Skin epidermis (tissue), 12 donors: Measurements from ENCODE around the gene UQCRHL.
"Not testable (repeated sequence)": the region's sequence is repeated elsewhere in the genome, so short reads cannot be mapped to it uniquely, and the experiment has no call there.

Source experiments
- H3K27ac ChIP-seq, 21 experiments: fragments of 200-600 bp; sonication (generic) in 11 of 21; one replicate each; pipeline ENCODE4 v1.5.0; 2020; ENCODE audit warnings: mild to moderate bottlenecking in 3 of 21, inconsistent platforms in 2 of 21, moderate library complexity in 2 of 21
- H3K4me3 ChIP-seq, 7 experiments: fragments of 200-600 bp; sonication (generic) in 2 of 7; one replicate each; pipeline ENCODE4 v1.5.0; 2020; ENCODE audit warnings: inconsistent platforms in 2 of 7, mild to moderate bottlenecking in 2 of 7, moderate library complexity in 1 of 7

UQCRHL gene

GRCh38 chr1:15807549-15807948, at the start of gene UQCRHL:
UQCRHL (minus strand) TSS chr1:15807649; CDS start chr1:15807649, 0 bp downstream.
- not testable (repeated sequence) for H3K4me3 ChIP-seq, H3K27ac ChIP-seq

- Histone ChIP-seq H3K4me3 (no peak overlapping the region), H3K27ac (no peak overlapping the region)
Observed at GRCh38 chr1:15856888-15857287, 49.4 kb upstream of the UQCRHL start.

- Histone ChIP-seq H3K27ac (no peak overlapping the region), H3K4me3 (no peak overlapping the region)
Observed at GRCh38 chr1:15852828-15853302, 45.4 kb upstream of the UQCRHL start.

- H3K27ac ChIP-seq: peak overlapping the region in 2 of 21 experiments; percentile 15
- H3K4me3 ChIP-seq: no peak overlapping the region
Observed at GRCh38 chr1:15852036-15852827, 44.8 kb upstream of the UQCRHL start.

- Histone ChIP-seq H3K27ac (peak overlapping the region in 5 of 21 experiments; percentile 15 to 94 (median 20)), H3K4me3 (no peak overlapping the region)
Observed at GRCh38 chr1:15851210-15852035, 44.0 kb upstream of the UQCRHL start.

- Histone ChIP-seq H3K27ac (peak overlapping the region in 17 of 21 experiments; percentile 20 to 98 (median 93)), H3K4me3 (peak overlapping the region; percentile 55 to 96 (median 72))
Observed at GRCh38 chr1:15850471-15851001, 43.1 kb upstream of the UQCRHL start.

GRCh38 chr1:15849775-15850324, 42.4 kb upstream of the UQCRHL start:
- Histone ChIP-seq H3K27ac (peak overlapping the region; percentile 35 to 98 (median 93)), H3K4me3 (peak overlapping the region; percentile 55 to 96 (median 72))

- Histone ChIP-seq H3K27ac (peak overlapping the region; percentile 83 to 98 (median 93)), H3K4me3 (peak overlapping the region; percentile 55 to 96 (median 72))
Observed at GRCh38 chr1:15848929-15849774, 41.7 kb upstream of the UQCRHL start.

GRCh38 chr1:15848143-15848928, 40.9 kb upstream of the UQCRHL start:
- Histone ChIP-seq H3K4me3 (peak overlapping the region; percentile 55 to 96 (median 72)), H3K27ac (peak overlapping the region; percentile 83 to 98 (median 93))

- H3K4me3 ChIP-seq: peak overlapping the region; percentile 55 to 96 (median 72)
- H3K27ac ChIP-seq: peak overlapping the region; percentile 83 to 98 (median 93)
Observed at GRCh38 chr1:15847893-15848142, 40.4 kb upstream of the UQCRHL start.

GRCh38 chr1:15847100-15847892, 39.8 kb upstream of the UQCRHL start, which contains the start of gene SPEN:
SPEN (plus strand) TSS chr1:15847707; CDS start chr1:15848068, 361 bp downstream.
- Histone ChIP-seq H3K4me3 (peak within 1 kb of the TSS; percentile 55 to 96 (median 72)), H3K27ac (peak within 1 kb of the TSS; percentile 83 to 98 (median 93))

- peak overlapping the region in 1 of 7 experiments; percentile 89 for H3K4me3 ChIP-seq
- H3K27ac ChIP-seq: not testable (repeated sequence)
Observed at GRCh38 chr1:15846056-15846455, 38.6 kb upstream of the UQCRHL start.

GRCh38 chr1:15843826-15844572, 36.5 kb upstream of the UQCRHL start:
- Histone ChIP-seq H3K27ac (peak overlapping the region in 3 of 21 experiments; percentile 4 to 45 (median 33)), H3K4me3 (no peak overlapping the region)

GRCh38 chr1:15838721-15839120, 31.3 kb upstream of the UQCRHL start:
- H3K27ac ChIP-seq: peak overlapping the region in 1 of 21 experiments; percentile 18
- H3K4me3 ChIP-seq: no peak overlapping the region

- Histone ChIP-seq H3K4me3 (peak overlapping the region in 3 of 7 experiments; percentile 22 to 65 (median 24)), H3K27ac (peak overlapping the region in 10 of 21 experiments; percentile 88 to 100 (median 99))
Observed at GRCh38 chr1:15837931-15838330, 30.5 kb upstream of the UQCRHL start.

GRCh38 chr1:15836772-15837669, 29.6 kb upstream of the UQCRHL start:
- H3K27ac ChIP-seq: peak overlapping the region; percentile 27 to 100 (median 99)
- H3K4me3 ChIP-seq: peak overlapping the region; percentile 22 to 79 (median 65)
